GM18858 (cell line): ENCODE measurements around the gene ZNRF1.
A peak's percentile ranks its signal among the peaks of the same experiment; 100 is the strongest.
"Not testable (repeated sequence)": the region's sequence is repeated elsewhere in the genome, so short reads cannot be mapped to it uniquely, and the experiment has no call there.

Source experiments
- ATAC-seq: cut with Tn5 transposase; IDR thresholded peaks from one replicate; pipeline ENCODE4 v1.9.1; 2021; ENCODE audit not compliant: unreplicated experiment

Gene ZNRF1

DNA sequence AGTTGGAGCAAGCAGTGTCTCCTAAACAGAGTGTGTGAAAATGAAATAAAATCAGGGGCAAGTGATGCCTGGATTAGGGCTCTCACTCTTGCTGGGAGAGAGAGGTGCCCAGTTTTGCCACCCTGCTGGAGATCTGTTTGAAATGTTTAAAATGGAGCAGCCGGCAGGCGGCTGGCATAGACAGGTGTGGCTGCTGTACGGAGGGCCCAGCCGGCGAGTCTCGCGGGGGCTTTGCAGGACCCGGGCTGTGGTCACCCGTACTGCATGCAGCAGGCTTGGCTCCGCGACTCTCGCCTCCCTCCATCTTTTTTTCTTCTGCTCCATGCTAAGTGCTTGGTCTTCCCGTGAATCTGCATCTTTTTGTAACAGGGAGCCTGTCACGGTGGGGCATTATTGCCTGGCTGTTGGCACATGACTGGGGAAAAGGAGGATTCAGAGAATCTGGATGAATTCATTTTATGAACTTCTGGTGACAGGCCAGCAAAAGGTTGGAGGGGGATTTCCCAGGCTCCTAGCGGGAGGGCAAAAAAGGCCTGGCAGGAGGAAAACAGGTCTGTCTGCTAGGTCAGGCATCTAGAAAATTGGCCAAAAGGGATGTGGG lies 1.8 kb downstream of the ZNRF1 start:
- ATAC-seq, result no peak

DNA sequence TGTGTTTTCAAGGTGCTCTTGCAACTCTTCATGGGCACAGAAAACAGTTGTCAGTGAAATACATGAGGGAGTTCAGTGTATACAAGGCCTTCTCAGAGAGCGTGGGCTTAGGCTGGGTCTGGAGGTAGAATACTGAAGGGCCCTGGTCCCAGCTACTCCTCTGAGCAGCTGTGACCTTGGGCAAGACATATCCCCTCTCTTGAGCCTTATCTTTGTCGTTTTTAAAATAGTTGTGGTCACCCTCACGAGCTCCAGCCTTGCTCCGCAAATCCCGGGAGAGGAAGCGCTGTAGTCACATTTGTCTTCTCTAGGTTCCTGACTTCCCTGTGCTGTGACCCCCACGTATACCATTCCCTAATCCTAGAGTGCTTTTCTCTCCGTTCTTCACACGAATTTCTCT lies 3.6 kb downstream of the ZNRF1 start:
- no peak for ATAC-seq

DNA sequence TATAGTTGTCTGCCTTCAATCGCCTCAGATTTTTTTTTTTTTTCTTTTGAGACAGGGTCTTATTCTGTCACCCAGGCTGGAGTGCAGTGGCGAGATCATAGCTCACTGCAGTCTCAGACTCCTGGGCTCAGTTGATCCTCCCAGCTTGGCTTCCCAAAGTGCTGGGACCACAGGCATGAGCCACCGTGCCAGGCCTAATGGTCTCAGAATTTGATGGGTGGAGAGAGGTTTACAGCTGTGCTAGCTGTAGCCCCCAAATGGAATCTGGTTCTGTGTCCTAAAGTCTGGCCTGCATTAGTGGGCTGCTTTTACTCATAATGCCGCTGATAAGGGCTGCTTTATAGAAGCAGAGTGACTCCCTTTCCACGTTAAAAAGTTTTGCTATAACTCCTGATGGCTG lies 5.1 kb downstream of the ZNRF1 start:
- no peak for ATAC-seq

GRCh38 chr16:75004460-75004859 lies 5.6 kb downstream of the ZNRF1 start:
- ATAC-seq, result no peak

- ATAC-seq, result no peak
These were observed 6.9 kb downstream of the ZNRF1 start for GRCh38 chr16:75005697-75006096.

- no peak for ATAC-seq
These were observed 8.6 kb downstream of the ZNRF1 start for GRCh38 chr16:75007443-75007842.

DNA sequence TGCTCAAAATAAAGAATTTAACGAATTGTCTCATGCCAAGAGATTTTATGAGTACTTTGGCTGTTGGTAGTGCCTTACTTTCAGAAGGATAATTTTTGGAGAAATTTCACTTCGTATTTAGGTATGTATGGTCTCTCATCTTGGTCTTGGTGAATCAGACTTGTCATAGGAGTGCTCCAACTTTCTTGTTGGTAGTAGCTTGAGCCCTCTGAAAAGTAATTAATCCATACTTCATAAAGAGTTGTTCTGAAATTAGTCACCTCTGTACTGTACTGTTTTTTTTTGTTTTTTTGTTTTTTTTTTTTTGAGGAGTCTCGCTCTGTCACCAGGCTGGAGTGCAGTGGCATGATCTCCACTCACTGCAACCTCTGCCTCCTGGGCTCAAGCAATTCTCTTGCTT lies 11.6 kb downstream of the ZNRF1 start:
- no peak for ATAC-seq

DNA sequence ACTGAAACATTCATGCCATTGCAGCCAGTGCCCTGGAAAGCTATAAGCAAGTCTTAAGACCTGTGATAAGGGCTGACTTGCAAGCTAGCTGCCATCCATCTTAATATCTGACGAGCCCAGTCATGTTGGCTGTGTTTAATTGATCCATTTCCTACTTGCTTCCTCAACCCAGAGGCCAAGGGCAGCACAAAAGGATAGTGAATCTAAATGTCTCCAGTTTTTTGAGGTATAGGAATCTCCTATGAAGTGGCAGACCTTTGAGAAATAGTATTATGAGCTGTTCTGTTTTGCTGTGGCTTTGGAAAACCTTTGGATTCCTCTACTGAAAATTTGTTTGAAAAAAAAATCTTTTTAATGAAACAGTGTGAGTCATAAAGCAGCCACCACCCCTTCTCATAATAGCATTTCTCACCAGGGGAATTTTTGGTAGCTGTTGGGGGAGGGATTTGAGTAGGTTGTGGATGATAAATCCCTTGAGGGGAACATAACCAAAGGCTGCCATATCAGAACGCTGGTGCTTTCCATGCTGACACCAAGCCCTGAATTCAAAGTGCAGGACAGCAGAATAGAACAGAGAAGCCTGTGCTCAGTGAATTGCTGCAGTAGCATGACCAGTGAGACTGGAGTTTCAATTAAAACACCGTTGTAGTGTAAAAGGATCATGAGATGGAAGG lies 12.9 kb downstream of the ZNRF1 start:
- peak; percentile 50 for ATAC-seq

DNA sequence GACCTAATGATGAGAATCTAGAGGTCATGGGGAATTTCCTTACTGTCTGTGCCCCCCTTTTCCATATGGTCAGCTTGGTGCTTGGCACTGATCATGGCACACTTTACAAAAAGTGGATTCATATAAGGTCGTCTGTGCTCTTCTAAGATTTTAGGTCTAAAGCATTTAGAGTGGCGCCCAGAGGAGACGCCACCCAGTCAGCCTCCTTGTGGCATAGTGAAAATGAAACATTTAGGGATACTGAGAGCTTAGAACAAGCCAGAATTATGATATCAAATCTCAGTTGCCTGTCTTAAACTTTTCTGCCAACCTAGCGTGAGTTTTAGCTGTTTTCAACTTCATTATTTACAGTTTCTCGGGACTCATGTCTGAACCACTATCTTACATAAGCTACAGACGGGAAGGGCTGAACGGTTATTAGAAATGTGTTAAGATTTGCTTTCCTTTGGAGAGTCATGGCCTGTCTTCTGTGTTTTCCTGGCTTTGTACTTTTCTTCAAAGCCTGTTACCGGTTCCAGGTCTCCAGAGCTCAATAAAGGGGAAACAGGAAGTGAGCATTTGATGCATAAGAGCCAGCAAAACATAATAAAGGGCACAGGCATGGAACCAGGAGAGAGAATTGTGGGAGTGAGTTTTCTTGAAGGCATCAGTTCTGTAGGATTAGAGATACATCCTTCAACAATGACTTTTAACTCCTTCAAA lies 13.7 kb downstream of the ZNRF1 start:
- ATAC-seq, result no peak

GRCh38 chr16:75013123-75013522 lies 14.3 kb downstream of the ZNRF1 start:
- ATAC-seq, result not testable (repeated sequence)

DNA sequence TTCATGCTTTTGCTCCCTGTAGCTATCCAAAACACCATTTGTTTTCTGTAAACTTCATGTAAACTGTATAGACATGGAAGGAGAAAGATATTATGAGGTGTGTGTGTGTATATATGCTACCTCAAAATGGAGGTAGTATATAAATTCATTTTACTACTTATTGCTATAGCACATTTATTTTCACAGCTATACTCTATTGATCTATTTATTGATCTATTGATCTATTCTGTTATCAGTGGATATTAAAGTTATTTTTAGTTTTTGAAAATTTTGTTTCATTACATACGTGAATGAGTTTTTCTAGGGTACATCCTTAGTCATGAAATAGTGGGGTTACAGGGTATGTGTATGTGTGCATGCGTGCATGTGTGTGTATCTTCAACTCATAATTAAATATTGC lies 15.5 kb downstream of the ZNRF1 start:
- no peak for ATAC-seq

DNA sequence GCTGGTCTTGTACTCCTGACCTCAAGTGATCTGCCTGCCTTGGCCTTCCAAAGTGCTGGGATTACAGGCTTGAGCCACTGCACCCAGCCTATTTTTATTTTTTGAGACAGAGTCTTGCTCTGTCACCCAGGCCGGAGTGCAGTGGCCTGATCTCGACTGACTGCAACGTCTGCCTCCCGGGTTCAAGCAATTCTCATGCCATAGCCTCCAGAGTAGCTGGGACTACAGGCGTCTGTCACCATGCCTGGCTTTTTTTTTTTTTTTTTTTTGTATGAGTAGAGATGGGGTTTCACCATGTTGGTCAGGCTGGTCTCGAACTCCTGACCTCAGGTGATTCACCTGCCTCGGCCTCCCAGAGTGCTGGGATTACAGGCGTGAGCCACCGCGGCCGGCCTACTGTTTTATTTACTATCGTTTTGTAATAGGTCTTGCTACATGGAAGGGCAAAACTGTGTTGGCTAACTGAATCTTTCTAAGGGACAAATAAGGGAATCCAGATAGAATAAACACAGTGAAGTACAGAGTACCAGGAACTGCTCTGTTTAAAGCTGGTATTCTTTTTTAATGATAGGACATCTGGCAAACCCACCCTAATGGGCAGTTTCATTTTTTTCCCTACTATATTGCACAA lies 17.7 kb downstream of the ZNRF1 start:
- ATAC-seq, result not testable (repeated sequence)

GRCh38 chr16:75017670-75018525 lies 19.1 kb downstream of the ZNRF1 start:
- no peak for ATAC-seq

GRCh38 chr16:75019007-75019406 lies 20.2 kb downstream of the ZNRF1 start:
- ATAC-seq, result no peak

- ATAC-seq, result no peak
These were observed 20.8 kb downstream of the ZNRF1 start for GRCh38 chr16:75019586-75019985.

GRCh38 chr16:75021410-75021809 lies 22.6 kb downstream of the ZNRF1 start:
- no peak for ATAC-seq

DNA sequence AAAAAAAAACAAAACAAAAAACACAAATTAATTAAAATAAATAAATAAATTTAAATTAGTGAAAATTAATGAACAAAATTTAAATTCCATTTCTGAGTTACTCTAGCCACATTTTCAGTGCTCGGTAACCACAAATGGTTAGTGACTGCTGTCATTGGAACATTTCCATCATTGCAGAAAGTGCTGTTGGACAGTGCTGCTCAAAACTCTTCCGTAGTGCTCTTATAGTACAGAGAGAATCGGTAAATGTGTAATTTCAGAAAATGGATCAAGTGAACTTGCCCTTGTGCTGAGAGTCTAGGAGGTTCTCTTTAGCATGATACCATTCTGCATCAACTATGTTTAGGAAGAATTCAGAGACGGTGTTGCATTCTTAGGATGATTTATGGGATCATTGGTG lies 23.7 kb downstream of the ZNRF1 start:
- no peak for ATAC-seq

- ATAC-seq, result no peak
These were observed 24.2 kb downstream of the ZNRF1 start for GRCh38 chr16:75023009-75023408.

DNA sequence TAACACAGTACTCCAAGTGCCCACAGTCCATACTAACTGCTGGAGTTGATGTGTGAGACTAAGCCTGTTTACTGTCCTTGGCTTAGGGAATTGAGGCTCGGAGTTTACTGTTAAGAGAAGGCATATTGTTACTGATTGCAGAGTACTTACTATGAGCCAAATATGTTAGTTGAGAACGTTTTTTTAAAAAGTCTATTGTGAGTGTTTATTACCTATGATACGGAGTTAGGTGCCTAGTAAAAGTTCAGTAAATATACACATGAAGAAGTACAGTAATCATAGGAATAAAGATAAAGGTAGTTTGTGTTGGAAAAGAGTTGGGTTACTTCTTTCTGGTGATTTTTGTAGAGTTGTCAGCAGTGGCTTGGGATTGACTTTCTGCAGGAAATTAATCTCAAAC lies 25.4 kb downstream of the ZNRF1 start:
- ATAC-seq, result no peak

- peak; percentile 44 for ATAC-seq
These were observed 25.8 kb downstream of the ZNRF1 start for GRCh38 chr16:75024594-75024993.

DNA sequence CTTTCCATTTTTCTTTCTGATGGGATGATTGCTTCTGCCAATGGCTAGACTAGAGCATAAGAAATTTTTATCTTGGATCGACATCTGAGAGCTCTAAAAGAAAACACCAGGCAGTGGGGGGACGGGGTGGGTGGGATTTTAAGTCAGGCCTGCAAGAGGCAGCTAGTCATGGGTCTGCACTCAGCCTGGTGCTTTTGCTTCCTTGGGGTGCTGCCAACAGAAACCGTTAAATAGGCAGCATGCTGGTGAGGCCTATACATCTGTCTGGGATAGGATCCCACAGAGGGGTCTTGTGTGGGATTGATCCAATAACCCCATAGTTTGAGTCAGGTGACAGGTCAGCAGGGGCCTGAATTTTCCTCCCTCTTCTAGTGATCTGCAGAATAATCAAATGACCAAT lies 26.9 kb downstream of the ZNRF1 start:
- no peak for ATAC-seq
